Upper lobe of left lung (tissue), 6 donors: ENCODE results near the gene PDPK1. TPM values are rescaled to one million over a fixed set of nuclear protein-coding genes. Genes with fewer than 3 reads are reported as not detected.

ENCODE experiments used
- ATAC-seq, 2 donors: fragments of 200-7000 bp; cut with Tn5 transposase; one replicate each; pipeline ENCODE4 v1.9.1; 2022; ENCODE audit warnings: mild to moderate bottlenecking in 2 of 2, moderate library complexity in 2 of 2; ENCODE audit not compliant: low FRiP score in 2 of 2
- DNase-seq, 2 donors: peaks; one replicate each; pipeline ENCODE4 v3.0.0-alpha.2; 2019 to 2020
- H3K27ac ChIP-seq, 4 donors: fragments of 200-600 bp; sonication (generic); one replicate each; pipeline ENCODE4 v1.5.1; 2016 to 2019
- H3K27me3 ChIP-seq, 4 donors: fragments of 200-600 bp; sonication (generic); one replicate each; pipeline ENCODE4 v1.5.1; 2017 to 2019
- H3K36me3 ChIP-seq, 4 donors: fragments of 200-600 bp; sonication (generic); one replicate each; pipeline ENCODE4 v1.5.1; 2016 to 2019
- H3K4me1 ChIP-seq, 4 donors: fragments of 200-600 bp; sonication (generic); one replicate each; pipeline ENCODE4 v1.5.1; 2018 to 2019
- H3K4me3 ChIP-seq, 4 donors: fragments of 200-600 bp; sonication (generic); one replicate each; pipeline ENCODE4 v1.5.1; 2017 to 2019; ENCODE audit warnings: mild to moderate bottlenecking in 2 of 4, moderate library complexity in 1 of 4
- H3K9me3 ChIP-seq, 4 donors: fragments of 200-600 bp; sonication (generic); one replicate each; pipeline ENCODE4 v1.5.1; 2018 to 2019
- CTCF ChIP-seq, 6 experiments: fragments of 450-650 bp in 4 of 6; fragments of 200-600 bp in 2 of 6; sonication (generic) in 2 of 6; IDR thresholded peaks; one replicate each; pipeline ENCODE4 v1.5.1; 2016 to 2019; ENCODE audit warnings: antibody characterized with exemption in 6 of 6
- EP300 ChIP-seq, 4 donors: sonication (generic); formaldehyde crosslinking; IDR thresholded peaks; one replicate each; pipeline ENCODE4 v1.5.1; 2017; ENCODE audit warnings: antibody characterized with exemption in 4 of 4, control low read depth in 2 of 4
- POLR2A ChIP-seq, 4 donors: fragments of 450-650 bp; IDR thresholded peaks; one replicate each; pipeline ENCODE4 v1.5.1; 2016 to 2017; ENCODE audit warnings: antibody characterized with exemption in 4 of 4, mild to moderate bottlenecking in 2 of 4
- POLR2AphosphoS5 ChIP-seq, 2 donors: sonication (generic); formaldehyde crosslinking; IDR thresholded peaks; one replicate each; pipeline ENCODE4 v1.5.1; 2017; ENCODE audit warnings: antibody characterized with exemption in 2 of 2
- WGBS, 2 donors: methylation state at CpG; one replicate each; pipeline ENCODE4 v1.1.5; 2017 to 2018; 5-methylcytosine and 5-hydroxymethylcytosine counted together
- total RNA-seq, 6 donors: library from RNA; depleted of rRNA in 4 of 6; stranded (reverse); fragments of >200 nt in 4 of 6; gene quantifications; one replicate each; pipeline versions ENCODE4 v1.1.0 to v1.2.1, GENCODE V29; 2016 to 2021
- donor health status: DM: no; HTN: no; CAD: no; lungs with moderate emphysema.
- donor health status: DM: no; HTN: yes; CAD: no; lungs with severe emphysema.

PDPK1 gene
- total RNA-seq, 6 donors from 2014 or later = 39.4 to 83.1 (median 67.2) TPM

- WGBS, 2 donors = 95 to 97% methylated on average over 6 to 23 of the region's 24 CpGs
- Histone ChIP-seq H3K27ac (peak overlapping the region in 2 of 4 donors; percentile 36 to 78), H3K9me3 (no peaks in the 10 kb centered on the region), H3K36me3 (peaks cover 7 to 72% (median 56%) of the 10 kb centered on the region in 4 donors), H3K4me3 (no peak overlapping the region), H3K27me3 (no peaks in the 10 kb centered on the region), H3K4me1 (peaks cover 8 to 42% (median 21%) of the 10 kb centered on the region in 4 donors)
- no peak for TF ChIP-seq EP300 (IDR thresholded peaks at IDR 0.05)
- no peak for TF ChIP-seq CTCF (IDR thresholded peaks at IDR 0.05)
- no peak for TF ChIP-seq POLR2A (IDR thresholded peaks at IDR 0.05)
- no peak for TF ChIP-seq POLR2AphosphoS5 (IDR thresholded peaks at IDR 0.05)
- ATAC-seq = no peak
- DNase-seq = no peak
Measured at GRCh38 chr16:2527784-2528100, 10.1 kb upstream of the PDPK1 start.

- peaks cover 7 to 68% (median 51%) of the 10 kb centered on the region in 4 donors for H3K36me3 ChIP-seq
- DNase-seq (peak in 1 of 2 donors; percentile 82), ATAC-seq (no peak)
- peaks cover 8 to 48% (median 22%) of the 10 kb centered on the region in 4 donors for H3K4me1 ChIP-seq
- no peak overlapping the region for H3K4me3 ChIP-seq
- 90 to 97% methylated on average over 12 to 21 of the region's 36 CpGs for WGBS, 2 donors
- no peak for TF ChIP-seq POLR2AphosphoS5 (IDR thresholded peaks at IDR 0.05)
- H3K27me3 ChIP-seq = no peaks in the 10 kb centered on the region
- no peaks in the 10 kb centered on the region for H3K9me3 ChIP-seq
- peak overlapping the region in 1 of 4 donors; percentile 2 for H3K27ac ChIP-seq
Measured at GRCh38 chr16:2528161-2529060, 9.4 kb upstream of the PDPK1 start.

GRCh38 chr16:2529061-2529931 lies 8.5 kb upstream of the PDPK1 start:
- WGBS, 2 donors = 90 to 94% methylated on average over 16 to 30 of the region's 32 CpGs
- H3K9me3 ChIP-seq = no peaks in the 10 kb centered on the region

GRCh38 chr16:2529961-2530628 lies 7.7 kb upstream of the PDPK1 start:
- TF ChIP-seq EP300 (IDR thresholded peaks at IDR 0.05) (no peak), POLR2A (IDR thresholded peaks at IDR 0.05) (no peak), CTCF (IDR thresholded peaks at IDR 0.05) (no peak), POLR2AphosphoS5 (IDR thresholded peaks at IDR 0.05) (no peak)
- no peak overlapping the region for H3K4me3 ChIP-seq
- no peaks in the 10 kb centered on the region for H3K27me3 ChIP-seq
- WGBS, 2 donors = 92% methylated on average over 14 to 15 of the region's 15 CpGs
- H3K36me3 ChIP-seq = peaks cover 7 to 51% (median 36%) of the 10 kb centered on the region in 4 donors
- peaks cover 8 to 54% (median 22%) of the 10 kb centered on the region in 4 donors for H3K4me1 ChIP-seq
- DNase-seq (peak in 1 of 2 donors; percentile 68), ATAC-seq (no peak)
- H3K27ac ChIP-seq = peak overlapping the region in 1 of 4 donors; percentile 100
- no peaks in the 10 kb centered on the region for H3K9me3 ChIP-seq

More at GRCh38 chr16:2529061-2529931, 8.5 kb upstream of the PDPK1 start:
- H3K27me3 ChIP-seq = no peaks in the 10 kb centered on the region
- no peak overlapping the region for H3K27ac ChIP-seq
- peak in 1 of 2 donors; percentile 83 for DNase-seq
- ATAC-seq = no peak
- peaks cover 7 to 59% (median 42%) of the 10 kb centered on the region in 4 donors for H3K36me3 ChIP-seq
- peaks cover 8 to 54% (median 22%) of the 10 kb centered on the region in 4 donors for H3K4me1 ChIP-seq
- TF ChIP-seq POLR2A (IDR thresholded peaks at IDR 0.05) = no peak
- TF ChIP-seq POLR2AphosphoS5 (IDR thresholded peaks at IDR 0.05) = no peak
- no peak for TF ChIP-seq EP300 (IDR thresholded peaks at IDR 0.05)
- TF ChIP-seq CTCF (IDR thresholded peaks at IDR 0.05) = no peak
- H3K4me3 ChIP-seq = no peak overlapping the region
